Ishikawa (cell line): ENCODE data around the gene GANC.

Source experiments
- CEBPB ChIP-seq: IDR thresholded peaks from 2 replicates; pipeline ENCODE4 v1.6.1; 2012
- CREB1 ChIP-seq: IDR thresholded peaks from 2 replicates; pipeline ENCODE4 v1.6.1; 2012; ENCODE audit warnings: low read depth
- EGR1 ChIP-seq: IDR thresholded peaks from 2 replicates; pipeline ENCODE4 v1.6.1; 2012
- EP300 ChIP-seq: IDR thresholded peaks from 2 replicates; pipeline ENCODE4 v1.6.1; 2012; ENCODE audit warnings: borderline replicate concordance
- FOXM1 ChIP-seq: IDR thresholded peaks from 2 replicates; pipeline ENCODE4 v1.6.1; 2012; ENCODE audit warnings: low read depth, borderline replicate concordance
- MAX ChIP-seq: IDR thresholded peaks from 2 replicates; pipeline ENCODE4 v1.6.1; 2012
- NFIC ChIP-seq: IDR thresholded peaks from 2 replicates; pipeline ENCODE4 v1.6.1; 2012
- RAD21 ChIP-seq: IDR thresholded peaks from 2 replicates; pipeline ENCODE4 v1.6.1; 2012; ENCODE audit warnings: low read depth
- REST ChIP-seq: IDR thresholded peaks from 2 replicates; pipeline ENCODE4 v1.6.1; 2012; ENCODE audit warnings: low read depth, mild to moderate bottlenecking
- TAF1 ChIP-seq: IDR thresholded peaks from 2 replicates; pipeline ENCODE4 v1.6.1; 2012; ENCODE audit warnings: low read depth, mild to moderate bottlenecking
- TCF12 ChIP-seq: IDR thresholded peaks from 2 replicates; pipeline ENCODE4 v1.6.1; 2012; ENCODE audit warnings: low read depth
- TEAD4 ChIP-seq: IDR thresholded peaks from 2 replicates; pipeline ENCODE4 v1.6.1; 2012
- USF1 ChIP-seq: IDR thresholded peaks from 2 replicates; pipeline ENCODE4 v1.6.1; 2012
- YY1 ChIP-seq: IDR thresholded peaks from 2 replicates; pipeline ENCODE4 v1.6.1; 2012; ENCODE audit warnings: low read depth
- ZBTB7A ChIP-seq: IDR thresholded peaks from 2 replicates; pipeline ENCODE4 v1.6.1; 2012; ENCODE audit warnings: low read depth

Gene GANC

GRCh38 chr15:42329992-42330391 lies 57.0 kb downstream of the GANC start:
- TF ChIP-seq YY1 (no peak), CREB1 (no peak), REST (no peak)

GRCh38 chr15:42331235-42331634 lies 58.2 kb downstream of the GANC start:
- TF ChIP-seq FOXM1 (no peak), NFIC (no peak), EP300 (no peak), TEAD4 (no peak), REST (no peak), CREB1 (no peak), YY1 (no peak), ZBTB7A (no peak), MAX (no peak), TAF1 (no peak)

GRCh38 chr15:42332331-42332730 lies 59.3 kb downstream of the GANC start:
- TF ChIP-seq TAF1 (no peak), CEBPB (no peak), USF1 (no peak), ZBTB7A (no peak), TCF12 (no peak), RAD21 (no peak), EGR1 (no peak), FOXM1 (no peak), MAX (no peak), CREB1 (no peak)

- TF ChIP-seq RAD21 (no peak), ZBTB7A (no peak), EP300 (no peak), MAX (no peak), NFIC (no peak), REST (no peak), CEBPB (no peak), TAF1 (no peak), USF1 (no peak), EGR1 (no peak), FOXM1 (no peak), TEAD4 (no peak), CREB1 (no peak)
Observed at GRCh38 chr15:42335074-42335473, 62.1 kb downstream of the GANC start.

- TF ChIP-seq ZBTB7A (no peak), TCF12 (no peak), YY1 (no peak), NFIC (no peak), CREB1 (no peak), TAF1 (no peak), USF1 (no peak), TEAD4 (no peak), MAX (no peak), EGR1 (no peak), REST (no peak), RAD21 (no peak)
Observed at GRCh38 chr15:42338500-42338899, 65.5 kb downstream of the GANC start.
